ENCODE results near the gene NEMP2. TPM values are rescaled to one million over a fixed set of nuclear protein-coding genes. Genes with fewer than 3 reads are reported as not detected.

NEMP2 gene
- total RNA-seq (ENCODE audit: low replicate concordance) = 2.4 and 2.7 TPM in 2 replicates

GRCh38 chr2:190534310-190535120 is at the start of gene NEMP2:
TSS of gene NEMP2 (minus strand) at chr2:190534722. CDS start at chr2:190534655, 67 bp downstream.

Other genes starting within 250 kb of the NEMP2 start
- gene HIBCH, start 214.9 kb downstream of the NEMP2 start, total RNA-seq (ENCODE audit: low replicate concordance) = 11.0 and 11.8 TPM in 2 replicates
- 3.0 and 4.9 TPM in 2 replicates for gene INPP1, start 191.1 kb downstream of the NEMP2 start, total RNA-seq (ENCODE audit: low replicate concordance)
- 3.2 and 3.4 TPM in 2 replicates for gene MFSD6, start 126.4 kb downstream of the NEMP2 start, total RNA-seq (ENCODE audit: low replicate concordance)
- gene NAB1, start 114.4 kb upstream of the NEMP2 start, total RNA-seq (ENCODE audit: low replicate concordance) = 31.3 and 39.7 TPM in 2 replicates